ENCODE results near the gene TP53BP1.
A peak's percentile ranks its signal among the peaks of the same experiment; 100 is the strongest.

TP53BP1 gene

DNA sequence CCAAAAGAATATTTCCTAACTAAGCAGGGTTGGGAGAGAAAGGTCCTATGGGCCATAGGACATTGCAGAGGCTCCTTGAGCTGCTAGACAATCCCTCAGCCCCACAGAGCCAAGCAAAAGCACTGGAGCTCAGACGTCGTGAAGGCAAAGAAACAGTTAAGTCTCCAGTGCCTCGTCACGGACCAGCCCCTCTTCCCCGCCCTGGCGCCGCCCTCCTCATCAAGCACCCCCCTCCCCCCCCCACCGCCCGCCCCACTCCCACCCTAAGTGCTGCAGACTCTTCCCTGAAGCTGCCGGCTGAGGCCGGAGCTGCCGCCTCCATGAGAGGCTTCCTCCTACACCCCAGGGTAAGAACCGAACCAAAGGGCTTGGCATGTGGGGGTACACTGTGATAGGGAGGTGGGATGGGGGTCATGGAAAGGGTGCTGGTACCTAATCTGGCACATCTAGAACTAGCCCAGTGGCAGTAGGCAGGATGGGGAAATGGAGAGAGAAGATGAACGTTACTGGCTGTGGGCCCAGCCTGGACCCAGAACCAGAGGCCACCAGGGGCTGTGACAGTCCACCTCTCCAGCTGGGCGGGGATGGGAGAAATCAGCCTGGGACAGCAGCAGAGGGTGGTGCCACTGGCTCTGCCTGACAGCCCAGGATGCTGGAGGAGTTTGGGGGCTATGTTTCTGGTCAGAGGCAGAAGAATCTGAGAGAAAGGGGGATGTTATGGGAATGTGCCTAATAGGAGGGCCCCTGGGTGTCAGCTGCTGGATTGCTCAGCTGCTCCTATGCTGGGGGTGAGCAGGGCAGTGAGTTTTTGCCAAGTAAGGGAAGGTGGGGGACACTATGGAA lies 24.6 kb upstream of the TP53BP1 start, which contains the start of gene MAP1A:
TSS of gene MAP1A (plus strand) at position 255 of the 843 bp plus-strand sequence. CDS start 3,866 bp downstream, outside the sequence.
- no peak for DNase-seq

DNA sequence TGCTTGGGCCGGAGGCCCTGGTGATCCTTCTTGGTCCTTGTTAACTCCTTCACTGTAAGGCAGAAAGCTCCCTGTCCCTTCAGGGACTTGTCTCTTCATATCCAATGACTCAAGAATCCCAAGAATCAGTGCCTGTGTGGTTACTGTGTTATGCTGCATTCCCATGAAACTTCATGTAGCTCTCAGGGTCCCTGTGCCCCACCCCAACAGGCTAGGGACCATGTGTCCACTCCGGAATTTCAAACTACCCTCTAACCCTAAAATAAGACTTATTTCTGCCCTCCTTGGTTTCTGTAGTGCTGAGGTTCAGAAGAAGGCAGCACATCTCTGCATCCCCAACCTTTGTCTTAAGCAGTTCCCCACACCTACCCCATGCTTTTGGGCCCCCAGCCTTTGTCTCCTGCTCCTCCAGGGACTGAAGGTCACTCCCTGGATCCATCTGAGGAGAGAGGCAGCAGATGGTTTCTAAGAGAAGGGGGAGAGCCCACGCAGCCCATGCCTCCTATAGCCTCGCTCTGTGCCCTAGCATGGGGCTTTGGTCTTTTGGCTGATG lies 23.9 kb upstream of the TP53BP1 start:
- DNase-seq = no peak

DNA sequence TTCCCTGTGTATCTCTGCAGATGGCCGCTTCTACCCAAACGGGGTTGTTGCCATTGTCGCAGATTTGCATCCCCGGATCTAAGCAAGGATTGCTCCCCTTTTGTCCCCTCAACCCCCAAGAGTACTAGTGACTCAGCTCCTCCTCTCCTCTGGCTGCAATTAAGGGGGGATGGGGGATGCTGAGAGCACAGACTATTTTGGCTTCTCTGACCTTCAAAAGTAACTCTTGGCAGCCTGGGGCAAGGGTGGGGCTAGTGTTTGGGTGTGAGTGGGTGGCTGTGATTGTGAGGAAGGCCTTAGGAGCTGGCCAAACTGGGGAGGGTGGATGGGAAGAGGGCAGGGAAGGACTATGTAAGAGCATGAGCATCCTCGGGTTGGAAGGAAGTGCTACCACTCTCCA lies 23.2 kb upstream of the TP53BP1 start:
- no peak for DNase-seq

DNA sequence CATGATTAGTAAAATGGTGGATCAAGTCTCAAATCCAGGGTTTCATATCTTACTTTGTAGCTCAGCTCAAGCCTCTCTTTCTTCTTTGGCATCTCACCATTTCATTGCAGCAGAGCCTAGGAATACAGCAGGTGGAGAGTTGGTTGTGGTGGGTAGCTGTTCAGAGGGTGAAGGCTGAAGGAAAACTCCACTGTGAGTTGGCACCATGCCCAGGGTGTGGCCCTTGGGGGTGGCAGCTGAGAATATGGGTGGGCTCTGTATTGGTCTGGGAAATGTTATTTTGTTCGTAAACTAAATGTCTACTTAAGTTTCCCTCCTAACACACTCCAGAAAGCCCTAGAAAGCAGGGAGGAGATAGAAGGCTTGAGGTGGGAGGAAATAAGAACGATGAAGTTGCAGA lies 22.8 kb upstream of the TP53BP1 start:
- DNase-seq = no peak

DNA sequence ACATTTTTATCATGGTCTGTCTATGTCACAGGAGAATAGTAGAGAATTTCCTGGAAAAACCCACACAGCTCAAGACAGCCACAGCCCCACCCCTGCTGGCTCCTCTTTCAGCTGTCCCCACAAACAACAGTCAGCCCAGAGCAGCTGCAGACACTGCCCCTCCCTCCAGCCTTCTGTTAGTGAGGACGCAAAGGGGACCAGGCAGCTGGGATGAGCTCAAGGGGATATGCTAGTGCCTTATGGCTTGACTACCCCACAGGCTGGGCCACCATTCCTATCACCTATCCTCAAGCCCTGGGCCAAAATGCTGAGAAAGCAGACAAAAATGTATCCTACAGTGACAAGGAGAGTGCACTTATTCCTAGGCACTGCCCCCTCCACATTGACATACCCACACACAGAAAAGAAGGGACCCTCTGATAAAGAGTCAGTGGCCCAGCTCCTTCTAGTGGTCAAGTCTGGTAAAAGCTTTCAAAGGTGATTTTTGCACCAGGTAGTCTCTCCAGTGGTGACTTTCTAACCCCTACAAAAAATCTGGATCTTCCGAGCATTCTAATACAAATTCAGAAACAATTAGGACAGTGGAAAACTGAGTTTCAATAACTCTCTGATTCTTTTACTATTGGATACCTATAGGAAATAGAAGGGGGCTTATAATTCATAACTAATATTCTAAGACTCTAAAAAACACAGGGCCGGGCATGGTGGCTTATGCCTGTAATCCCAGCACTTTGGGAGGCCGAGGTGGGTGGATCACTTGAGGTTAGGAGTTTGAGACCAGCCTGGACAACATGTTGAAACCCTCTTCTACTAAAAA lies 21.5 kb upstream of the TP53BP1 start:
- DNase-seq = no peak

DNA sequence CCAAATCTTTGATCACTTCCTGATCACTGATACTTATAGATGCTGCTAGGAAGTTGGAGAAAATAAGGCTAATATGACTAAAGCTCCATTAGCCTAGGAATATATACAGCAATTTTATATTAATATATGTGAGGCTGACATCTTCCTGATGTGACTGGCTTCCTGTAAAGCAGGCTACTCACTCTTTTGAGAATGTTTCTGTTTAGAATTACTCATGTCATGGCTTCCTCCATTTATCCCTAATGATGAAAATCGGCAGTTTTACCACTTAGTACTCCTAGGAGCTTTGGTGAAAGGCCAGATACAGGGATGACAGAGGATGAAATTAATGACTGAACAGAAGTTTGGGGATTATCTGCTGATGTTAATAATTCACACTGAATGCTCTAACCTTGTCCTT lies 20.6 kb upstream of the TP53BP1 start:
- no peak for DNase-seq

DNA sequence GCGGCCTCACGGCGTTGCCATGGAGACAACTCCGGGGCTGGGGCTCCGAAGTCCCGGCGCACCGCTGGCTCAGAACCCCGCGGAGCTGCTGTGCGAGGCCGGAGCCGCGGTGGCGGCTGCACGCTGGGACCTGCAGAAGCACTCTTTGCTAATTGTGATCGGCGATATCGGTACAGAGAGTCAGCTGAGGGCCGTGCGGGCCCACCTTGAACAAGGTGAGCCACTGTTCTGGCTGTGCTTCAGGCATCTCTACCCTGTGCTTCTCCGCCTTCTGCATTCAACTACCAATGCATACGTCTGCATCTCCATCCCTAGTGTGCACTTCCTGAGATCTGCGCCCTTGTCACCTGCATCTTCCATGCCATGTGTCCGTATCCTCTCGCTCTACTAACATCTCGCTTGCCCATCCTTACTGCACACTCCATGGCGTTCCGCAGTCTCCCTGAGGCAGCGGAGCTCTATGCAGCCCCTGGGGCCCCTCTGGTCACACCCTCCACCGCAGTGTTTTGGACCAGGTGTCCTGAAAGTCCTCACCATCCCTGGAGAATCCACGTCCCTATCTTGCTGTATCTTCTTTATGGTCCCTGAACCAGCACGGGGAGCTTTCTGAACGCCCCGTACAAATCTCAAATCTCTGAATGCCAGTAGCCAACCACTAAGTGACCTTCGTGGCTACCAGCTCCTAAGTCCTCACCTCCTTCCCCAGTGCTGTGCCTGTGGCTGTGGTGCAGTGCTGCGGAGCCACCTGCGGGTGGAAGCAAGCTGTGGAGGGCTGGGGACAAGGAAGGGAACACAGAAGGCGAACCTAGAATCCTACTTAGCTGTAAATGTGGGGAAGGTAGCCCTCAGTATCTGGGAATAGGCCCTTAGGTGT lies 18.3 kb upstream of the TP53BP1 start:
- DNase-seq = peak; percentile 14

DNA sequence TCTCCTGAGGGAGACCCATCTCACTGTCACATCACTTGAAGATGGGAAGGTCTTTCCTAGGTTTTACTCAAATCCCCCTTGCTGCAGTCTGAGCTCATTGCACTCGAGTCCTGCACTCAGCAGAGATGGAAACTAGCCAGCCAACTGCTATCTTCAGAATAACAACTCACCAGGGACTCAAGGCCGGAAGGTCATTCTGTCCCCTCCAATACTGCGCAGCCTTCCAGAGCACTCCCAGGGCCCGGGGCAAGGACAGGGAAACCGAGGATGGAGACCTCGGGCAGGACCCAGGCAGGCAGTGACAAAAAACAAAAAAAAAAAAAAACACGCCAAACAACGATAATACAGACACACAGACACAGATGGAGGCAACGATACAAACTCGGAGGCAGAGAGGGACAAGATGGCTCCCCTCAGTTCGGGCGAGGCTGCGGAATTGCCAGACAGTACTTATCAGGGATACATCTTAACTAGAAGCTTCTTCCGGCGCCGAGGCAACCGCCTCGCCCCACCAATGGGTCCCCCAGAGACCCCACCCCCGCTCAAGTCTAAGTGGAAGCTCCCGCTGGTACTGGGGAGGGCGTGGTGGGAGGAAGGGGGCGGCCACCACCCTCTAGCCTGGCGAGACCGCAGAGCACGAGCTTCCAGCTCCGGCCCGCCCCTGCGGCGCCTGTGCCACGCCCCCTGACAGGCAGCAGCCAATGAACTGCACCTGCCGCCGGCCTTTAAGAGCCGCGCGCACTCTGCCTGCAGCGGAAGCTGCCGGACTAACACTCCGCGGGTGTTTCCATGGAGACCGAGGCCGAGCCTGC lies 17.4 kb upstream of the TP53BP1 start:
- peak; percentile 94 for DNase-seq

DNA sequence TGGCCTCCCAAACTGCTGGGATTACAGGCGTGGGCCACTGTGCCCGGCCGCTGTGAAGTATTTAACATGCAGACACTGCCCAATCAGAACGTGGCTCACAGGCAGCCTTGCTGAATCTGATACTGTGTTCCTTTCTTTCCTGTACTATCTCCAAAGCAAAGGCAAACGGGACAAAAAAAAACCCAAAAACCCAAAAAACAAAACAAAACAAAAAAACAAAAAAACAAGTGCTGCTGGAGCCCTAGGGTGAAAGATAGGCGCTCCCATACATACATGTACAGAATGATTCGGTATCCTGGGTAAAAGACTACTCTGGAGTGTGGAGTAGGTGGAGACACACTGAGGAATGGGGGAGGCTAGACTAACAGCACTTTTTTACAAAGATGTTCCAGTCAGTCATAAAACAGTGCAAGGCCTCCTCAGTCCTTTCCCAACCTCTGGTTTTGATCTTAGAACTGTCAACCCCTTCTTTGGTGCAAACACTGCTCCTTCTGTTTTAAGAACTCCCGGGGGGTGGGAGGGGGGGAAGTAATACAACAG lies 16.8 kb upstream of the TP53BP1 start:
- no peak for DNase-seq

DNA sequence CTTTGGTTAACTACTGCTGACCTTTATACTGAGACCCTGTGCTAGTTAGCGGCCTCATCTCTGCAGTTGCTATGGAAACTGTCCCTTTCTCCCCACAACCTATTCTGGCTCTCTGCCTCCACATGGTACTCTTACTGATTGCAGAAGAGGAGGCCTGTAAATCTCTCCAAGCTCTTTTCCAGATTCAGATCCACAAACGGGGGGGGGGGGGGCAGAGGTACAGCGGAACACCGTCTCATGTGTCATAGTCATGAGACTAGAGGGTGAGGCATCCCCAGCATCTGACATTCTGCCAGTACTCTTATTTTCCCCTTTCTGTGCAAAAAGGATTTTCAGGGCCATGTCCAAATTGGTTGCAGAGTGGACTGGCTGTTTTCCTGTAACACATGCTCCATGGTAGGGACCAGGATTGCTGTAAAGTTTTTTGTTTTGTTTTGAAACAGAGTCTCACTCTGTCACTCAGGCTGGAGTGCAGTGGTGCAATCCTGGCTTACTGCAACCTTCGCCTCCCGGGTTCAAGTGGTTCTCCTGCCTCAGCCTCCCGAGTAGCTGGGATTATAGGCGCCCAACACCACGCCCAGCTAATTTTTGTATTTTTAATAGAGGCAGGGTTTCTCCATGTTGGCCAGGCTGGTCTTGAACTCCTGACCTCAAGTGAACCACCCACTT lies 16.2 kb upstream of the TP53BP1 start:
- DNase-seq = no peak

DNA sequence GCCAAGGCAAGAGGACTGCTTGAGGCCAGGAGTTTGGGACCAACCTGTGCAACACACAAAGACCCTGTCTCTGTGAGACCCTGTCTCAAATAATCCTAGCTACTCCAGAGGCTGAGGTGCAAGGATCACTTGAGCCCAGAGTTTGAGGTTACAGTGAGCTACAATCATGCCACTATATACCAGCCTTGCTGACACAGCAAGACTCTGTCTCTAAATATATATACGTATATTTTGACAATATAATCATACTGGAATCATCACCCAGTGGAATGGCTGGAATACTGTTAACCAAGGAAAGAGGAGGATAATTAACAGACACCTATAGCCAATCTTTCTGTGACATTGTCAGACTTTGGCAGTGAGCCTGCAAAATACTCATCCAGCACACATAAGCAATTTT lies 15.5 kb upstream of the TP53BP1 start:
- DNase-seq = no peak

DNA sequence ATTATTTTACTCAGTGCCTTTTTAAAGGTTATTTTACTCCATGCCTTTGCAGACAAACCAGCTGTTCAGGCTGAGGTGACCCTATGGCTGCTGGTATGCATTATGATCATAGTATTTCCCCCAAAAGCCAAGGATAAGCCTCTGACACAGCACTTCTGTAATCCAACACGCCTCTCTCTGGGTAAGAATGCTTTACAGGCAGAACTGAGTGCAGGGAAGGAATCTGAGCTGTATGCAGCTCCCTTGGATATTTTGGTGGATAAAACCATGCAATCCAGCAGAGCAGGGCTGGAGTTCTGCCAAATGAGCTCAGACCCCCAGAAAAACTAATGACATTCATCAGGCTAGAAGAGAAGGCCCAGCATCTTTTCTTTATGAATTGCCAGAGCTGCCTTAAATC lies 12.8 kb upstream of the TP53BP1 start:
- no peak for DNase-seq

DNA sequence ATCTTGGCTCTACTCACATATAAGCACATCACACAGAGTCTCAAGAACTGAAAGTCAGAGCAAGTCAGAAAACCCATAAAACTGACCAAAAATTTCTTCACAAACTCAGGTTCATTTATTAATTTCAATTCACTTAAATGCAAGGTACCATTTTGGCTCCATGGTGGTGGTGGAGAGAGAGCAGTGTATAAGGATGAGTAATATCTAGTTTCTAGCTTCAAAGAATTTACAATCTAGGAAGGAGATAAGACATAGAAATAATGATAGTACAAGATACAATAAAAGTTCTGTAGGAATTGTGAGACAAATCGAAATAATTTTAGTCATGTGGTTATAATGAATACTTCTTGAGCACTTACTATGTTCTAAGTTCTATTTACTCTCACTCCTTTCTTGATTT lies 6.7 kb upstream of the TP53BP1 start:
- DNase-seq = no peak

DNA sequence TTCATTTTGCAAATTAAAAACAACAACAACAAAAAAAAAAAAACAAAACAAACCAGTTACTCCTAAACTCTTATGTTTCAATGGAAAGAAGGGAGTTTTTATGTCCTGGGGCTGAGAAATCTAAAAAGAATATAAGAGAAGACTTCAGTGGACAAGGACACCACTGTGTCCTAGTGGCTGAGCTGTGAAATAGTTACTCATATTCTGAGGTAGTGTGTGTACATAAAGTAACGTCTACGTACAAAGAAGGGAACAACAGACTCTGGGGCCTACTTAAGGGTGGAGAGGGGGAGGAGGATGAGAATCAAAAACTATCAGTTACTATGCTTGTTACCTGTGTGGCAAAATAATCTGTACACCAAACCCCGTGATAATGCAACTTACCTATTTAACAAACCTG lies 6.0 kb upstream of the TP53BP1 start:
- no peak for DNase-seq

DNA sequence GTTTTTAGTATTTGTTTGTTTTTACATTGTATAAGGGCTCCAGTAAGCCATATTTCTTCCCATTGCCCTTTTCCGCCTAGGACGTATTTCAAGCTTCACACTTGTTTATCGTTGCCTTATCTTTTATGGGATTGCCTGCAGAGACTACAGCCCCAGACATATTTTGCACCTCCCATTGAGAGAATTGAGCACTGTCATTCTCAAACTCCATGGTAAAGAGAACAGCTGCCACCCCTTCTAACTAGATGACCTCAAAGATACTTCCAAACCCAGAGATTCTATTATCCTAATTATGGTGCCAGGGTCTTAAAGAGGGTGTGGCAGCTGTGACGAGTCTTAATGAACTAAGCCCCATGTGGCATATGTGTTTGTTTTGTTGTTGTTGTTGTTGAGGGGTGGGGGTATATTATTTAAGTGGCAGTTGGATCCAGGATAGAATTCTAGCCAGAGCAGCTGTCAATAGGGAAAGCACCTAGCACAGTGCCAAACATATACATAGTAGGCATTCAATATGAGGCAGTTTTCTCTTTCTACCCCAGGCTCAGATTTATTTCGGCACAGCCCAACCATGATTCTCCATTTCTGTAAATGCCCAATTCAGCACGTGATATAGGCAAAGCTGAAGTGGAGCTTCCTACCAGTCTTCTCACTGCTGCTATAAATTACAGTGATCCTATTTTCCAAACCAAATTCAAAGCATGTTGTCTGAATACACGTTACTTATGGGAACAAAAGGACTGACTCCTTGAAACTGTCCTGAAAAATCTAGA lies 932 bp upstream of the TP53BP1 start:
- no peak for DNase-seq

DNA sequence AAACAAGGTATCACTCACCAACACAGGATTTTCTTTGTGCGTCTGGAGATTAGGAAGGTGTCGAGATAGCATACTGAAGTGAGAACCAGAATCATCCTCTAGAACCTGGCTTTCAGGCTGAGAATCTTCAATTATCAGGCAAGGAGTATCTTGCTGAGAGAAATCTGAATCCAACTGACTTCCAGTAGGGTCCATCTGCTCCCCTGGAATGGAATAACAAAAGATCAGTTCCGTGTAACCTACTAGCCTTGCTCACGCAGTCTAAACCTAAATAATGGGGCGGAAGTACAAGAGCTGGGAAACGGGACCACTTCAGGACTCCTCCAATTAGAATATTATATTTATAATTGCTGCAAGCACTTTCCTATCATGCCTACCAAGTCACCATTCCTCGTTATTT lies 690 bp downstream of the TP53BP1 start:
- DNase-seq = no peak

DNA sequence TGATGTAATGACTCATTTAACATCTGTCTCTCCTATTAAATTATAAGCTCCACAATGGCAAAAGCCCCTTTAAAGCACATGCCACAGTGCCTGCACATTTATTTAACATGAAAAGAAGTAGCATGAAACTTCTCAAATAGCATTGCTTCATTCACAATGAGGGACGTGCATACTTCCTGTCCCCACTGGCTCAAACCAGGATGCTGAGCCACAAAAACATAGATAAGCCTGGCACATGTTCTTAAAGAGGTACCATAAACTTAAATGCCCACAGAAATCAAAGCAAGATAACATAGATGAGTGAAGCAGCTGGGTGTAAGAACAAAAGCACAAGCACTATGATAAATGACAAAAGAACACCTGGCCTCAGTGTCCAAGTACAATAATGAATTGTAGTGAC lies 3.8 kb downstream of the TP53BP1 start:
- no peak for DNase-seq

DNA sequence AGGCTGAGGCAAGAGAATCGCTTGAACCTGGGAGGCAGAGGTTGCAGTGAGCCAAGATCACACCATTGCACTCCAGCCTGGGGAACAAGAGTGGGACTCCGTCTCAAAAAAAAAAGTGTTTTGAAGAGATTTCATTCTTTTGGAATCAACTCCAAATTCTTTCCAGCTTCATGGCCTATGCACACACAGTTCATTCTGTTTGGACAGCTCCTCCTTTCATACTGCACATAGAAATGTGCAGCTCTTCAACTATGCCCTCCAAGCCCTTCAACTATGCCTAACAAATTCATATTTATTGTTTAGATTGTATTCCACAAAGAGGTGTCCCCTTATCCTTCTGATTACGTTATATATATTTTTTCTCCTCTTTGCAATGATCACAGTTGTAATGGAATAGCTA lies 4.2 kb downstream of the TP53BP1 start:
- no peak for DNase-seq

DNA sequence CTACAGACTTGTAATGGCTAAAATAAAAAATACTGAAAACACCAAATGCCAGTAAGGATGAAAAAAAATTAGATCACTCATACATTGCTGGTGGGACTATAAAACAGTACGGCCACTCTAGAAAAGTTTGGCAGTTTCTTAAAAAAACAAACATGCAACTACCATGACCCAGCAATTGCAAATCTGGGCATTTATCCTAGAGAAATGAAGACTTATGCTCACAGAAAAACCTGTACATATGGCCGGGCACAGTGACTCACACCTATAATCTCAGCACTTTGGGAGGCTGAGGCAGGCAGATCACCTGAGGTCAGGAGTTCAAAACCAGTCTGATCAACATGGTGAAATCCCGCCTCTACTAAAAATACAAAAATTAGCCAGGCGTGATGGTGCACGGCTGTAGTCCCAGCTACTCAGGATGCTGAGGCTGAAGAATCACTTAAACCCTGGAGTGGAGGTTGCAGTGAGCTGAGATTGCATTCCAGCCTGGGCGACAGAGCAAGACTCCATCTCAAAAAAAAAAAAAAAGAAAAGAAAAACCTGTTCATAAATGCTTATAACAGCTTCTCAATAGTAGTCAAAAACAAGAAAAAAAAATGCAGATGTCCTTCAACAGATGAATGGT lies 5.6 kb downstream of the TP53BP1 start:
- no peak for DNase-seq

DNA sequence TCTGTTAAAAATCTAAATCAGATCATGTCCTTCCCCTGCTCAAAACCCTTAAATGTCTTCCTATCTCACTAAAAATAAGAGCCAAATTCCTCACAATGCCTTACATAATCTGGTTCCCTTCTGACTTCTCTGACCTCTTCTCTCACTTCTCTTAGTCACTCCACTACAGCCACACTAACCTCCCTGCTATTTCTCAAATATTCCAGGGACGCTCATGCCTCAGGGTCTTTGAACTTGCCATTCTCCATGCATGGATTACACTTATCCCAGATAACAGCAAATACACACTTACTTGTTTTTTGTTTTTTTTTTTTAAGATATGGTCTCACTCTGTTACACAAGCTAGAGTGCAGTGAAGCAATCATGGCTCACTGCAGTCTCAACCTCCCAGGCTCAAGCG lies 8.5 kb downstream of the TP53BP1 start:
- no peak for DNase-seq
